HG03469 (cell line): Measurements from ENCODE around the gene KIF5C.

Experiments used
- ATAC-seq: cut with Tn5 transposase; IDR thresholded peaks from one replicate; pipeline ENCODE4 v1.9.1; 2021; ENCODE audit warnings: mild to moderate bottlenecking, moderate library complexity, moderate number of reproducible peaks; ENCODE audit not compliant: unreplicated experiment

KIF5C gene

DNA sequence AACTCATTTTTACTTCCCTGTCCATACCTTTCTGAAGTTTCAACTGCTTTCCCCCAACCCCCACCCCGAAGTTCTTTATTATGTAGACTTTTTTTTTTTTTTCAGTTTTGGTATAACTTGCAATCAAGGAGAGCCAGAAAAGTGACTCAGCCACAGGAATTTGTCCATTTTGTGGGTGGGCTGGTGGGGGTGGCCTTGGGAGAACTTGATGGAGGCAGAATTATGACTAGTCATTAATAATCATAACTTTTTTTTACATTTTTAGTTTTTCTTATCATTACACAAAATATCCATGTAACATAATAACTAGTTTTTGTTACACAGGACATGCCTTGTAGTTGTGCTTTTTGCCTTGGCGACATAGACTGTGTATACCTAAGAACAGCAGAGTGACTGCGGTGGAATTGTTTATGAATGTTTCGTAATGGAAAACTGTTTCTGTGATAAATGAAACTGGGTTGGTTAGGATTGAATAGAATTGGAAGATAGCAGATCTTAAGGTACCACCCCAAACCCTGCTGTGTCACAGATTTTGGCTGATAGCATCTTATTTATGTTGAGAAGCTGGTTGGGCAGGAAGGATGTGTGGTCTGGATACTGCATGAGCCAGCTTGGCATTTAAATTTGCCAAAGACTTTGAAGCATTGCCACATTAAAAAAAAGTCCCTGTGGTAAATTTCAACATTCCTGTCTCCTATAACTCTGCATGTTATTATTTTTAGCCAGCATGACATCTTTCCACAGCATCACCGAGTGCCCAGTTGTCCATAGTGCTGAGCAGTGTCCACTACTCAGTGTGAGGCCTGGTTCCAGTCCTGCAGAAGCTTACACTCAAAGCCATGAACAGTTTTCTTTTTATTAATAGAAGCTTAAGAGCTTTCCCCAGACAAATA, 194.2 kb downstream of the KIF5C start:
- ATAC-seq = no peak

DNA sequence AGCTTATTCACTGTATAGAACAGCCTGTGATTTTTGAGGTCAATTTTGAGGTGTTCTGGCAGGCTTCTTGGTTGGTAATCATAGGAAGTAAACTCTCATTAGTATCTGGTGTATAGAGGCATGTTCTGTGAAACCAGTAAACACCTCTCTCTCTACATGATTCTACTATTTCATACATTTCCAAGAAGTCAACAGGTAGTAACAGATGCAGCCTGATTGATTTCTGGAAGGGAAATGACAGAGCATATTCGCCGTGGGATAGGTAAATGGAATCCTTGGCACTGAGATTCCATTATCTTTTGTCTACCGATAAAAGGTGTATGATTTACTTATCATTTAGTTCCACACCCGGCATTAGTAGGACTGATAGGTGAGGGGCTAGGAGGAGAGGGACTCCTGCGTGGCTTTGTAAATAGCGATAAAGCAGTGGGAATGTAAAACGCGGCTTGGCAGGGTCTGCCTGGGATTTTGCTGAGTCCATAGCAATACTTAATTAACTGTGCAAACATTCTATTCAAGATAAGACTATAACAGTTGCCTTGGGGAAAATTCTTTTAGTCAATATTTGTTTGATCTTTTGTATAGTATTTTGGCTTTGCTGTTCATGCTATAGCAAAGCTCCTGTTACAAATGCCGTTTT, 195.8 kb downstream of the KIF5C start:
- ATAC-seq = no peak

DNA sequence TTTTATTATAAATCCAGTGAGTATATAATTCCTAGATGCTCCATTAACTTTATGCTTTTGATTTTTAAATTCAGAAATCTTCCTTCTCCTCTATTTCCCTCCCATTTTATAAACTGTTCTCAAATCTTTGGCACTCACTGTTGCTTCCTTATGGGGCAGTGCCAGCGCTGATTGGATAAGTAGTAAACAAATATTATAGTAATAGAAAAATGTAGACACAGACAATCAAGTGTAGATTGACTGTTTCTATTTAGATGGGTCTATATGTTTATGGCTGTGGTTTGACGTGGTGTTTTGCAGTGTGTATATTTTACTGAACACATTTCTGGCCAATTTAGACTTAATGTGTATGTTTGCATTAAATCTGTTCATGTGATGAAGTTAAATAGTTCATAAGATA, 200.1 kb downstream of the KIF5C start:
- no peak for ATAC-seq

DNA sequence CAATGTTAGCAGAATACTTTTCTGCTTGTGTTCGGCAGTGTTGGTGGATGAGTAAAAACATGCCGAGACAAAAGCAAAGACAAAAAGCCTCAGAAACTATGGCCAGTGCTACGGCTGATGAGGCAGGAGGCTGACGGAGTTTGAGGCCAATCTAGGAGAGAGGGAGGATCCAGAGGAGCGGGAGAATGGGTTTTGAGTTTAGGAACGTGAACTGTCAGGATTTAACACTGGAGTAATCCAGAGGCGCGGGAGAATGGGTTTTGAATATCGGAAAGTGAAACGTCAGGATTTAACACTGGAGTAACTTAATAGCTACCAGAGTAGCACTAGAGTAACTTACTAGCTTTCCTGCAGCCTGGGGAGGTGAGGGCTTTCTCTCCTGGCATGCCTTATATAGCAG, 200.8 kb downstream of the KIF5C start:
- no peak for ATAC-seq
